ENCODE measurements around the gene ARRB2. TPM values are rescaled to one million over a fixed set of nuclear protein-coding genes. Genes with fewer than 3 reads are reported as not detected.

ARRB2 gene
- total RNA-seq, 2 donors from 2014 or later = 12.5 to 30.1 TPM

- H3K27me3 ChIP-seq (replicated peaks; ENCODE audit: insufficient read depth) = no peaks in the 10 kb centered on the region
- no peaks in the 10 kb centered on the region for H3K36me3 ChIP-seq
- no peak for DNase-seq (ENCODE audit: low spot score)
- 85% methylated on average over 10 of the region's 10 CpGs for WGBS
- H3K4me1 ChIP-seq (replicated peaks) = no peaks in the 10 kb centered on the region
- TF ChIP-seq, protein P1, sequence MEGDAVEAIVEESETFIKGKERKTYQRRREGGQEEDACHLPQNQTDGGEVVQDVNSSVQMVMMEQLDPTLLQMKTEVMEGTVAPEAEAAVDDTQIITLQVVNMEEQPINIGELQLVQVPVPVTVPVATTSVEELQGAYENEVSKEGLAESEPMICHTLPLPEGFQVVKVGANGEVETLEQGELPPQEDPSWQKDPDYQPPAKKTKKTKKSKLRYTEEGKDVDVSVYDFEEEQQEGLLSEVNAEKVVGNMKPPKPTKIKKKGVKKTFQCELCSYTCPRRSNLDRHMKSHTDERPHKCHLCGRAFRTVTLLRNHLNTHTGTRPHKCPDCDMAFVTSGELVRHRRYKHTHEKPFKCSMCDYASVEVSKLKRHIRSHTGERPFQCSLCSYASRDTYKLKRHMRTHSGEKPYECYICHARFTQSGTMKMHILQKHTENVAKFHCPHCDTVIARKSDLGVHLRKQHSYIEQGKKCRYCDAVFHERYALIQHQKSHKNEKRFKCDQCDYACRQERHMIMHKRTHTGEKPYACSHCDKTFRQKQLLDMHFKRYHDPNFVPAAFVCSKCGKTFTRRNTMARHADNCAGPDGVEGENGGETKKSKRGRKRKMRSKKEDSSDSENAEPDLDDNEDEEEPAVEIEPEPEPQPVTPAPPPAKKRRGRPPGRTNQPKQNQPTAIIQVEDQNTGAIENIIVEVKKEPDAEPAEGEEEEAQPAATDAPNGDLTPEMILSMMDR (IDR thresholded peaks at IDR 0.05) = no peak
- no peak for TF ChIP-seq POLR2AphosphoS5 (IDR thresholded peaks at IDR 0.05)
- no peak for TF ChIP-seq POLR2A (IDR thresholded peaks at IDR 0.05)
- no peak overlapping the region for H3K27ac ChIP-seq
- intact Hi-C loops (cut with DNase I) = no loop called here
- no peak overlapping the region for H3K4me3 ChIP-seq
- no peaks in the 10 kb centered on the region for H3K9me3 ChIP-seq
These were observed 49.4 kb downstream of the ARRB2 start for GRCh38 chr17:4759776-4760236.

GRCh38 chr17:4764595-4764994, 54.2 kb downstream of the ARRB2 start:
- no peaks in the 10 kb centered on the region for H3K9me3 ChIP-seq
- H3K36me3 ChIP-seq = no peaks in the 10 kb centered on the region
- intact Hi-C loops (cut with DNase I) = no loop called here
- H3K27ac ChIP-seq = no peak overlapping the region
- DNase-seq (ENCODE audit: low spot score) = no peak
- H3K4me1 ChIP-seq (replicated peaks) = no peaks in the 10 kb centered on the region
- TF ChIP-seq, protein P1 (IDR thresholded peaks at IDR 0.05) = no peak
- TF ChIP-seq POLR2AphosphoS5 (IDR thresholded peaks at IDR 0.05) (no peak), POLR2A (IDR thresholded peaks at IDR 0.05) (no peak)
- no peak overlapping the region for H3K4me3 ChIP-seq
- WGBS = 64% methylated on average over 3 of the region's 3 CpGs
- no peaks in the 10 kb centered on the region for H3K27me3 ChIP-seq (replicated peaks; ENCODE audit: insufficient read depth)

DNA sequence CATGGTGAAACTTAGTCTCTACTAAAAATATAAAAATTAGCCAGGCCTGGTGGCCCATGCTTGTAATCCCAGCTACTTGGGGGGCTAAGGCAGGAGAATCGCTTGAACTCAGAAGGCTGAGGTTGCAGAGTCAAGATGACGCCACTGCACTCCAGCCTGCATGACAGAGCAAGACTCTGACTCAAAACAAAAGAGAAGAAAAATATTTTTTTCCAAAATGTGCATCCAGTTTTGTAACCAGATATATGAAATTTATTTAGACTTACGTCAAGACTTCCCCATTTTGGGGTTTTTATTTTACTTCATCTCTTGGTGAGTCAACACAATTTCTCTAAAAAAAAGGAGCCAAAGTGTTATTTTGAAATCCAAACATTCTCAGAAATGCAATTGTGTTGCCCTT, 55.8 kb downstream of the ARRB2 start:
- no peaks in the 10 kb centered on the region for H3K36me3 ChIP-seq
- no peaks in the 10 kb centered on the region for H3K27me3 ChIP-seq (replicated peaks; ENCODE audit: insufficient read depth)
- no peaks in the 10 kb centered on the region for H3K4me1 ChIP-seq (replicated peaks)
- DNase-seq (ENCODE audit: low spot score) = no peak
- no peak overlapping the region for H3K4me3 ChIP-seq
- TF ChIP-seq, protein P1 (IDR thresholded peaks at IDR 0.05) = no peak
- TF ChIP-seq POLR2AphosphoS5 (IDR thresholded peaks at IDR 0.05) (no peak), POLR2A (IDR thresholded peaks at IDR 0.05) (no peak)
- 71% methylated on average over 3 of the region's 3 CpGs for WGBS
- H3K9me3 ChIP-seq = no peaks in the 10 kb centered on the region
- H3K27ac ChIP-seq = no peak overlapping the region
- intact Hi-C loops (cut with DNase I) = no loop called here

DNA sequence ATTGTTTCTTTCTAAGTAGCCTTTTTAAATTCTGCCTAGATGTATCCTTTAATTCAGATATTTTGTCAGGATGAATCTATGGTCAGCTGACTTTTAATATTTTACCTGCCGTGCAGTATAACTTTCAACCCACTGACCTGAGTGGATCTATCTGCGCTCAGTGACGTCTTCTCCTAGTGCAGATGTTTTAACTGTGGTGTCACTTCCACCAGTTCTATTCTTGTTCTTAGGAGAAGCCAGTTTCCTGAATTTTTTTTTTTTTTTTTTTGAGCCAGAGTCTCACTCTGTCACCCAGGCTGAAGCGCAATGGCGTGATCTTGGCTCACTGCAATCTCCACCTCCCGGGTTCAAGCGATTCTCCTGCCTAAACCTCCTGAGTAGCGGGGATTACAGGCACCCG, 56.3 kb downstream of the ARRB2 start:
- WGBS = 86% methylated on average over 9 of the region's 9 CpGs

DNA sequence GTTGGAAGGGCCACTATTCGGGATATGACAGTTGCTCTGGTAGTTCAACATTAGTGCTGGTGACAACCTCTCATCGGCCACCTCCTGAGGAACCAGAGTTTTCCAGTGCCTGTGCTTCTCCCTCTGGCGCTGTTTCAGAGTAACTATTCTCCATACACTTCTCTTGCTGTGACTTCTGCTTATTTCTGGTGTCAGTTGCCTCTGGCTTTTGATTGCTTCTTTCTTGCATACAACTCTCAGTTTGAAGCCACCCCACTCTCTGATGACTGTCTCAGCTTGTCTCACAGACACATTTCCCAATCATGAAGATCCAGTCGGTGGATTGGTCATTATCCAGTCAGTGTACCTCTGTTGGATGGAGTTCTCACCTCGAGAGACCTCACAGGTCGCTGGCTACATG, 57.9 kb downstream of the ARRB2 start:
- no peak overlapping the region for H3K4me3 ChIP-seq
- 82% methylated on average over 6 of the region's 6 CpGs for WGBS
- no peaks in the 10 kb centered on the region for H3K4me1 ChIP-seq (replicated peaks)
- no peaks in the 10 kb centered on the region for H3K36me3 ChIP-seq
- no peaks in the 10 kb centered on the region for H3K27me3 ChIP-seq (replicated peaks; ENCODE audit: insufficient read depth)
- DNase-seq (ENCODE audit: low spot score) = no peak
- H3K9me3 ChIP-seq = no peaks in the 10 kb centered on the region
- H3K27ac ChIP-seq = no peak overlapping the region
- no peak for TF ChIP-seq POLR2AphosphoS5 (IDR thresholded peaks at IDR 0.05)
- TF ChIP-seq POLR2A (IDR thresholded peaks at IDR 0.05) = no peak
- TF ChIP-seq, protein P1 (IDR thresholded peaks at IDR 0.05) = no peak
- intact Hi-C loops (cut with DNase I) = no loop called here

More for the DNA sequence above, 56.3 kb downstream of the ARRB2 start:
- H3K4me1 ChIP-seq (replicated peaks) = no peaks in the 10 kb centered on the region
- TF ChIP-seq POLR2AphosphoS5 (IDR thresholded peaks at IDR 0.05) (no peak), POLR2A (IDR thresholded peaks at IDR 0.05) (no peak)
- no peaks in the 10 kb centered on the region for H3K36me3 ChIP-seq
- no peak for DNase-seq (ENCODE audit: low spot score)
- H3K27ac ChIP-seq = no peak overlapping the region
- H3K4me3 ChIP-seq = no peak overlapping the region
- H3K9me3 ChIP-seq = no peaks in the 10 kb centered on the region
- no peaks in the 10 kb centered on the region for H3K27me3 ChIP-seq (replicated peaks; ENCODE audit: insufficient read depth)
- intact Hi-C loops (cut with DNase I) = no loop called here
